Loucy (cell line): ENCODE data around the gene MEOX1.

Source experiments
- EZH2phosphoT487 ChIP-seq: fragments of 200-600 bp; IDR thresholded peaks from 2 replicates; pipeline ENCODE4 v1.6.1; 2018; ENCODE audit warnings: antibody characterized with exemption, mild to moderate bottlenecking, moderate library complexity, borderline replicate concordance
- TF ChIP-seq, protein P1 (sequence below): fragments of 200-600 bp; sonication (generic); conservative IDR thresholded peaks from 2 replicates; pipeline ENCODE4 v1.5.1; 2014; ENCODE audit warnings: mild to moderate bottlenecking, antibody characterized with exemption, low read length

DNA sequence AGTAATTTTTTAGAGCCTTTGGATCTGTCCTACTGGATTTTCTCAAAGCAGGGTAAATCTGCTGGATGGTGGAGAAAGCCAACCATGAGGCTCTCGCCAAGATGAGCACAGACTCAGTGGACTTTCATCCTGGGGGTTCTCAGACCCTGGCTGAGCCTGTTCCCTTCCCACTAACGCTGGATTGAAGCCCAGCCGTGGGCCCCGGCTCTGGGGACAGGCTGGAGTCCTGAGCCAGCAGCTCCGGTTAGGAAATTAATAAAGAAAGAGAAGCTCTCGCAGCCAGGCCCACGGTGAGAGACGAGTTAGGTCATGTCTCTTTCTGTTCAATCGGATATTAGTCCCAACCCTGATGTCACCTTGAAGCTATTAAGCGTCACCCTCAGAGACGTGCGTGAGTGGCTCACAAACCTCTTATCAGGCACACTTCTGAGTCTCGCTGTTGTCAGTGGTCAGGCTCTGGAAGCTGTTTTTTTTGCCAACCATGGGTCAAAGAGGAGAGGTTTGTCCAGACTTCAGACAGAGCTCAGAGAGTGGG lies 27.1 kb downstream of the MEOX1 start:
- TF ChIP-seq, protein P1, sequence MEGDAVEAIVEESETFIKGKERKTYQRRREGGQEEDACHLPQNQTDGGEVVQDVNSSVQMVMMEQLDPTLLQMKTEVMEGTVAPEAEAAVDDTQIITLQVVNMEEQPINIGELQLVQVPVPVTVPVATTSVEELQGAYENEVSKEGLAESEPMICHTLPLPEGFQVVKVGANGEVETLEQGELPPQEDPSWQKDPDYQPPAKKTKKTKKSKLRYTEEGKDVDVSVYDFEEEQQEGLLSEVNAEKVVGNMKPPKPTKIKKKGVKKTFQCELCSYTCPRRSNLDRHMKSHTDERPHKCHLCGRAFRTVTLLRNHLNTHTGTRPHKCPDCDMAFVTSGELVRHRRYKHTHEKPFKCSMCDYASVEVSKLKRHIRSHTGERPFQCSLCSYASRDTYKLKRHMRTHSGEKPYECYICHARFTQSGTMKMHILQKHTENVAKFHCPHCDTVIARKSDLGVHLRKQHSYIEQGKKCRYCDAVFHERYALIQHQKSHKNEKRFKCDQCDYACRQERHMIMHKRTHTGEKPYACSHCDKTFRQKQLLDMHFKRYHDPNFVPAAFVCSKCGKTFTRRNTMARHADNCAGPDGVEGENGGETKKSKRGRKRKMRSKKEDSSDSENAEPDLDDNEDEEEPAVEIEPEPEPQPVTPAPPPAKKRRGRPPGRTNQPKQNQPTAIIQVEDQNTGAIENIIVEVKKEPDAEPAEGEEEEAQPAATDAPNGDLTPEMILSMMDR = no peak
- TF ChIP-seq EZH2phosphoT487 = no peak
